H9 (cell line): ENCODE measurements around the gene PIGM. TPM values are rescaled to one million over a fixed set of nuclear protein-coding genes. Genes with fewer than 3 reads are reported as not detected.

Experiments used
- DNase-seq: peaks from one replicate; pipeline ENCODE4 v3.0.0-alpha.2; 2017
- H2AFZ ChIP-seq: one replicate; pipeline ENCODE4 v1.6.1; 2013; ENCODE audit warnings: mild to moderate bottlenecking, low read length, control low read depth, moderate library complexity
- H2AK5ac ChIP-seq: 2 replicates; pipeline ENCODE4 v1.6.1; 2013; ENCODE audit warnings: low read length, control low read depth, mixed read lengths; ENCODE audit not compliant: insufficient read length
- H2BK120ac ChIP-seq: one replicate; pipeline ENCODE4 v1.6.1; 2013; ENCODE audit warnings: low read depth, mild to moderate bottlenecking, low read length, control low read depth, inconsistent platforms; ENCODE audit not compliant: poor library complexity, severe bottlenecking
- H2BK12ac ChIP-seq: 2 replicates; pipeline ENCODE4 v1.6.1; 2013; ENCODE audit warnings: low read length, control low read depth, mixed read lengths, low read depth; ENCODE audit not compliant: insufficient read length
- H2BK15ac ChIP-seq: 2 replicates; pipeline ENCODE4 v1.6.1; 2013; ENCODE audit warnings: low read depth, low read length, control low read depth
- H2BK20ac ChIP-seq: one replicate; pipeline ENCODE4 v1.6.1; 2013; ENCODE audit warnings: low read depth, mild to moderate bottlenecking, low read length, control low read depth, inconsistent platforms; ENCODE audit not compliant: poor library complexity, severe bottlenecking
- H2BK5ac ChIP-seq: 2 replicates; pipeline ENCODE4 v1.6.1; 2013; ENCODE audit warnings: low read length, control low read depth, mixed read lengths; ENCODE audit not compliant: insufficient read length
- H3K14ac ChIP-seq: 2 replicates; pipeline ENCODE4 v1.6.1; 2013; ENCODE audit warnings: low read length, control low read depth; ENCODE audit not compliant: insufficient read depth
- H3K18ac ChIP-seq: 2 replicates; pipeline ENCODE4 v1.6.1; 2013; ENCODE audit warnings: low read depth, mild to moderate bottlenecking, mixed read lengths, low read length, control low read depth; ENCODE audit not compliant: insufficient read length
- H3K23ac ChIP-seq: 2 replicates; pipeline ENCODE4 v1.6.1; 2013; ENCODE audit warnings: low read length, control low read depth, mixed read lengths, low read depth; ENCODE audit not compliant: insufficient read length
- H3K23me2 ChIP-seq: 2 replicates; pipeline ENCODE4 v1.6.1; 2013; ENCODE audit warnings: low read depth, mild to moderate bottlenecking, mixed read lengths, low read length, control low read depth; ENCODE audit not compliant: insufficient read length, poor library complexity, severe bottlenecking
- H3K27ac ChIP-seq: 2 replicates; pipeline ENCODE4 v1.5.1; 2013; ENCODE audit warnings: low read length, control low read depth, mixed read lengths, low read depth; ENCODE audit not compliant: insufficient read length
- H3K27me3 ChIP-seq: 2 replicates; pipeline ENCODE4 v1.6.1; 2013; ENCODE audit warnings: low read length, control low read depth, inconsistent platforms; ENCODE audit not compliant: insufficient read depth
- H3K4ac ChIP-seq: 2 replicates; pipeline ENCODE4 v1.6.1; 2013; ENCODE audit warnings: low read depth, mild to moderate bottlenecking, control low read depth, inconsistent platforms, low read length, moderate library complexity
- H3K4me1 ChIP-seq: 2 replicates; pipeline ENCODE4 v1.6.1; 2013; ENCODE audit warnings: low read length, control low read depth, inconsistent platforms; ENCODE audit not compliant: insufficient read depth
- H3K4me2 ChIP-seq: 2 replicates; pipeline ENCODE4 v1.6.1; 2013; ENCODE audit warnings: low read length, control low read depth, mixed read lengths; ENCODE audit not compliant: insufficient read length, insufficient read depth
- H3K56ac ChIP-seq: 2 replicates; pipeline ENCODE4 v1.6.1; 2013; ENCODE audit warnings: low read depth, mild to moderate bottlenecking, mixed read lengths, low read length, control low read depth; ENCODE audit not compliant: insufficient read length
- H3K79me1 ChIP-seq: 2 replicates; pipeline ENCODE4 v1.6.1; 2013; ENCODE audit warnings: low read depth, mild to moderate bottlenecking, moderate library complexity, low read length, control low read depth, inconsistent platforms; ENCODE audit not compliant: insufficient read depth, poor library complexity, severe bottlenecking
- H3K79me2 ChIP-seq: 2 replicates; pipeline ENCODE4 v1.6.1; 2013; ENCODE audit warnings: low read length, control low read depth, inconsistent platforms; ENCODE audit not compliant: insufficient read depth
- H3K9ac ChIP-seq: 2 replicates; pipeline ENCODE4 v1.6.1; 2013; ENCODE audit warnings: low read length, control low read depth, mixed read lengths; ENCODE audit not compliant: insufficient read length; ENCODE audit errors: extremely low read depth
- H3K9me3 ChIP-seq: one replicate; pipeline ENCODE4 v1.6.1; 2013; ENCODE audit warnings: low read depth, low read length, inconsistent platforms; ENCODE audit not compliant: control insufficient read depth
- H3T11ph ChIP-seq: one replicate; pipeline ENCODE4 v1.6.1; 2013; ENCODE audit warnings: mild to moderate bottlenecking, low read length, control low read depth, inconsistent platforms
- H4K20me1 ChIP-seq: one replicate; pipeline ENCODE4 v1.6.1; 2013; ENCODE audit not compliant: control insufficient read depth, insufficient read length, insufficient read depth
- H4K5ac ChIP-seq: 2 replicates; pipeline ENCODE4 v1.6.1; 2013; ENCODE audit warnings: low read depth, mild to moderate bottlenecking, mixed read lengths, low read length, control low read depth; ENCODE audit not compliant: insufficient read length
- H4K8ac ChIP-seq: replicated peaks from 2 replicates; pipeline ENCODE4 v1.6.1; 2013; ENCODE audit warnings: low read length, control low read depth, mixed read lengths, low read depth; ENCODE audit not compliant: insufficient read length
- H4K91ac ChIP-seq: 2 replicates; pipeline ENCODE4 v1.6.1; 2013; ENCODE audit warnings: low read depth, mild to moderate bottlenecking, moderate library complexity, mixed read lengths, low read length, control low read depth; ENCODE audit not compliant: insufficient read length
- H3K27ac Mint-ChIP-seq, 3 experiments: 2 replicates in 2 of 3; 3 replicates in 1 of 3; pipeline ENCODE4 v1.8.0; 2020 to 2021; ENCODE audit warnings: mixed read lengths in 3 of 3, mild to moderate bottlenecking in 1 of 3, moderate library complexity in 1 of 3
- H3K27me3 Mint-ChIP-seq: 2 replicates; pipeline ENCODE4 v1.8.0; 2021; ENCODE audit warnings: low read depth, mild to moderate bottlenecking, moderate library complexity, mixed read lengths
- H3K36me3 Mint-ChIP-seq, 3 experiments: 2 replicates in 2 of 3; 3 replicates in 1 of 3; pipeline ENCODE4 v1.8.0; 2020 to 2021; ENCODE audit warnings: low read depth in 3 of 3, mixed read lengths in 3 of 3; ENCODE audit not compliant: insufficient read depth in 1 of 3
- H3K4me1 Mint-ChIP-seq, 2 experiments: 2 replicates each; pipeline ENCODE4 v1.8.0; 2020; ENCODE audit warnings: mixed read lengths in 2 of 2
- H3K4me3 Mint-ChIP-seq, 2 experiments: 2 replicates in 1 of 2; 3 replicates in 1 of 2; pipeline ENCODE4 v1.8.0; 2020 to 2021; ENCODE audit warnings: mild to moderate bottlenecking in 2 of 2, mixed read lengths in 2 of 2, moderate library complexity in 1 of 2
- H3K9me3 Mint-ChIP-seq, 2 experiments: 2 replicates in 1 of 2; 3 replicates in 1 of 2; pipeline ENCODE4 v1.8.0; 2020; ENCODE audit warnings: mild to moderate bottlenecking in 2 of 2, mixed read lengths in 2 of 2, moderate library complexity in 1 of 2
- CTCF ChIP-seq: fragments of 200-600 bp; sonication (generic); conservative IDR thresholded peaks from 3 replicates; pipeline ENCODE4 v1.8.0; 2021; ENCODE audit warnings: antibody characterized with exemption, mild to moderate bottlenecking
- WGBS: extraction: QIAGEN DNeasy Blood & Tissue Kit; methylation state at CpG from one replicate; pipeline ENCODE4 v1.1.7; 2013; ENCODE audit warnings: missing lambda C conversion rate, low lambda C conversion rate, mixed read lengths; ENCODE audit not compliant: insufficient read length; ENCODE audit errors: extremely low coverage; 5-methylcytosine and 5-hydroxymethylcytosine counted together
- total RNA-seq: library from RNA; stranded (reverse); gene quantifications from 2 replicates; pipeline ENCODE4 v1.2.1, GENCODE V29; 2021

Gene PIGM
- total RNA-seq, 1 experiment from 2014 or later, result 5.9 TPM

GRCh38 chr1:160047111-160047991, 15.6 kb upstream of the PIGM start:
- no peak overlapping the region for H4K91ac ChIP-seq
- no peak overlapping the region for H2AFZ ChIP-seq
- H3K27ac Mint-ChIP-seq, result peak overlapping the region in 2 of 3 experiments; percentile 1 to 48; a peak in 4 of 7 replicates

More at GRCh38 chr1:160047111-160047991, 15.6 kb upstream of the PIGM start:
- Histone ChIP-seq H3K23ac (no peak overlapping the region), H2AK5ac (no peak overlapping the region), H3K18ac (no peak overlapping the region), H2BK12ac (no peak overlapping the region), H3K4ac (no peak overlapping the region), H2BK20ac (no peak overlapping the region), H4K8ac (no peak overlapping the region), H4K5ac (no peak overlapping the region), H3K27ac (no peak overlapping the region), H4K20me1 (no peaks in the 10 kb centered on the region), H2BK120ac (no peak overlapping the region), H3K79me2 (no peaks in the 10 kb centered on the region), H3K14ac (no peak overlapping the region), H3K9me3 (no peaks in the 10 kb centered on the region), H3K79me1 (no peaks in the 10 kb centered on the region), H3K27me3 (no peaks in the 10 kb centered on the region), H3K56ac (no peak overlapping the region), H3K4me2 (peak overlapping the region; percentile 11), H2BK15ac (no peak overlapping the region), H3K23me2 (no peaks in the 10 kb centered on the region), H3K4me1 (peaks cover 6% of the 10 kb centered on the region; the same call in 1 of the 2 replicates), H3T11ph (no peak overlapping the region), H2BK5ac (no peak overlapping the region), H3K9ac (no peak overlapping the region)
- Mint-ChIP-seq H3K4me1 (peaks cover 28 to 35% of the 10 kb centered on the region in 2 experiments), H3K36me3 (no peaks in the 10 kb centered on the region), H3K27me3 (peaks cover 14% of the 10 kb centered on the region), H3K9me3 (no peaks in the 10 kb centered on the region), H3K4me3 (peak overlapping the region in 1 of 2 experiments; percentile 31; a peak in 3 of 5 replicates)
- no peak for TF ChIP-seq CTCF
- DNase-seq, result no peak
- WGBS, result no CpG with 5 or more reads among the region's 9 CpGs
